Measurements from ENCODE around the gene SLC2A5. TPM values are rescaled to one million over a fixed set of nuclear protein-coding genes. Genes with fewer than 3 reads are reported as not detected.
A peak's percentile ranks its signal among the peaks of the same experiment; 100 is the strongest.

SLC2A5 gene
- total RNA-seq, 4 donors from 2014 or later, result 0.32 to 7.9 (median 2.3) TPM

GRCh38 chr1:9110669-9111356 lies 41.4 kb upstream of the SLC2A5 start:
- ATAC-seq (ENCODE audit: low FRiP score), result peak; percentile 94
- TF ChIP-seq CTCF (IDR thresholded peaks at IDR 0.05), result peak in 1 of 3 donors; percentile 88
- peak; percentile 99 for DNase-seq (ENCODE audit: low spot score)

- DNase-seq (ENCODE audit: low spot score) (no peak), ATAC-seq (ENCODE audit: low FRiP score) (no peak)
These were observed 38.7 kb upstream of the SLC2A5 start for GRCh38 chr1:9108056-9108665.

GRCh38 chr1:9107136-9107535 lies 37.7 kb upstream of the SLC2A5 start:
- DNase-seq (ENCODE audit: low spot score) (no peak), ATAC-seq (ENCODE audit: low FRiP score) (no peak)
- no peak for TF ChIP-seq CTCF (IDR thresholded peaks at IDR 0.05)

More at GRCh38 chr1:9108056-9108665, 38.7 kb upstream of the SLC2A5 start:
- no peak for TF ChIP-seq CTCF (IDR thresholded peaks at IDR 0.05)

- DNase-seq (ENCODE audit: low spot score), result no peak
- no peak for ATAC-seq (ENCODE audit: low FRiP score)
- TF ChIP-seq CTCF (IDR thresholded peaks at IDR 0.05), result no peak
These were observed 36.9 kb upstream of the SLC2A5 start for GRCh38 chr1:9106286-9106685.

GRCh38 chr1:9105336-9105867 lies 36.0 kb upstream of the SLC2A5 start:
- TF ChIP-seq CTCF (IDR thresholded peaks at IDR 0.05), result no peak
- DNase-seq (ENCODE audit: low spot score), result no peak
- no peak for ATAC-seq (ENCODE audit: low FRiP score)

- no peak for DNase-seq (ENCODE audit: low spot score)
- TF ChIP-seq CTCF (IDR thresholded peaks at IDR 0.05), result peak in 1 of 3 donors; percentile 27
- ATAC-seq (ENCODE audit: low FRiP score), result peak; percentile 17
These were observed 32.2 kb upstream of the SLC2A5 start for GRCh38 chr1:9101510-9102146.
